GM19099 (cell line): ENCODE data around the gene POLN.

Experiments used
- POLR2A ChIP-seq: IDR thresholded peaks from 3 replicates; pipeline ENCODE4 v1.6.1; 2011; ENCODE audit warnings: low read depth; ENCODE audit not compliant: insufficient read length; ENCODE audit errors: extremely low read depth

The POLN gene

GRCh38 chr4:2260344-2261109 is 18.6 kb upstream of the POLN start:
- TF ChIP-seq POLR2A, result no peak

- TF ChIP-seq POLR2A, result no peak
These were observed 17.8 kb upstream of the POLN start for GRCh38 chr4:2259541-2260343.

- no peak for TF ChIP-seq POLR2A
These were observed 17.2 kb upstream of the POLN start for GRCh38 chr4:2259036-2259540.

DNA sequence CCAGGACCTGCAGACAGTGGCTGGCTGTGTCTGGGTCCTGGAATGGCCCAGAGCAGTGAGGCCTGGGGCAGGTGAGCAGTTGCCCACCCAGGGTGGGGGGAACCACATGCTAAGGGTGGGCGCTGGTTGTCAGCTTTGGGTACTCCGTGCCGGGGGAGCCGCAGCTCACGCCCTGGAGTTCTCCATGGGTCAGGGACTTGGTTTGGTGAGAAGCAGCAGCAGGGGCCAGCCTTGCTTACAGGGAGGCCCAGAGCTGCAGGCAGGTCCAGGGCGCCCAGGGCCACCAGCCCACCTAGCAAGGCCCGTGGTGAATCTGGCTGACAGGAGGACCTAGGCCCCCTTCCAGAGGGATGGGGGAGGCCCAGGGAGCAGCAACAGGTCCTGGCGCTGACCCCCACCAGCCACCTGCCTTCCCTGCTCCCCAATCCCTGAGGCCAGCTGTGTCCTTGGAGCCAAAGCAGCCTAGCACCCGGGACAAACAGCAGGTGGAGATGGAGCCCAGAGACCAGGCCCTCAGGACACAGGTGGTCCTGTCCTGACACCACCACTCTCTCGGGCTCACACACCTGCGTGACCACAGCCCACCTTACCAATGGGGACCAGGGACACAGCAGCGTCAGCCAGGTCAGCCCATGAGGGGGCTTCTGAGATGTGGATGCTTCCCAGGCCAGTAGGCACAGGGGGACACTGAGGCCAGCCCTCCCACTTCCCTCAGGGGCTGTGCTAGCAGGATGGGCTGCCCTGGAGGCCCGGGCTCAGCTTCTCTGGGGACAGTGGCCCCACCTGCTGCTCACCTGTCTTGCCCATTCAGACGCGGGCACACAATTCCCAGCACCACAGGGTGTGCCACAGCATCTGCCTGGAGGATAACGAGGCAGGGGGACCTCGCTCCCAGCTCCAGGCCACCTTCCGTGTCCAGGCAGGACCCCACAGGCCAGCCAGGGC is 16.4 kb upstream of the POLN start:
- TF ChIP-seq POLR2A, result no peak

- TF ChIP-seq POLR2A, result no peak
These were observed 15.6 kb upstream of the POLN start for GRCh38 chr4:2257361-2258081.

- TF ChIP-seq POLR2A, result no peak
These were observed 14.9 kb upstream of the POLN start for GRCh38 chr4:2256781-2257191.

- no peak for TF ChIP-seq POLR2A
These were observed 14.3 kb upstream of the POLN start for GRCh38 chr4:2256156-2256731.

DNA sequence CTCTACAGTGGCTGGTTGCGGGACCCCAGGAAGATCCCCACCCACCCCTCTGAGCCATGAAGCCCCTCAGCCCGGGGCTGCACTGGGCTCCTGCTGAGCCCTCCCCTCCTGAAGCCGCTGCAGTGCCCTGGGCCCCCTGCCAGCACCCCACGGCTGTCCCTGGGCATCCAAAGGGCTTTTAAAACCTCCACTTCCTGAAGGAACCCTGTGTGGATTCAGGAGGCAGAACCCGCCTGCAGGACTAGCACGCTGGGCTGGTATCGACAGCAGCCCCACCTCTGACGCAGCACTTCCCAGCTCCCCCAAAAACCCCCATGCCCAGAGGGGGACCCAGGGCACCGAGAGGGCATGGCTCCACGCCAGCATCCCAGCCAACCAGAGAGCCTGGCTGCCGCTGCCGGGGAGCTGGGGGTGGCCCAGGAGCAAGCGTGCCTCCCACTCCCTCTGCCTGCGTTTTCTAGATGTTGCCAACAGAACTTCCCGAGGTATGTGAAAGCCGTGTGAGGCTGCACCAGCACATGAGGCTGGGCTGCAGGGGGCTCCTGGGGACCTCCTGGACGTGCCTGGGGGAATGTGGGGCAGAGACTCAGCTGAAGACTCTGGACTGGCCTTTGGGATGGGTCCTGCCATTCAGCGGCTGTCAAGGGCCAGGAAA is 13.7 kb upstream of the POLN start:
- TF ChIP-seq POLR2A, result no peak

DNA sequence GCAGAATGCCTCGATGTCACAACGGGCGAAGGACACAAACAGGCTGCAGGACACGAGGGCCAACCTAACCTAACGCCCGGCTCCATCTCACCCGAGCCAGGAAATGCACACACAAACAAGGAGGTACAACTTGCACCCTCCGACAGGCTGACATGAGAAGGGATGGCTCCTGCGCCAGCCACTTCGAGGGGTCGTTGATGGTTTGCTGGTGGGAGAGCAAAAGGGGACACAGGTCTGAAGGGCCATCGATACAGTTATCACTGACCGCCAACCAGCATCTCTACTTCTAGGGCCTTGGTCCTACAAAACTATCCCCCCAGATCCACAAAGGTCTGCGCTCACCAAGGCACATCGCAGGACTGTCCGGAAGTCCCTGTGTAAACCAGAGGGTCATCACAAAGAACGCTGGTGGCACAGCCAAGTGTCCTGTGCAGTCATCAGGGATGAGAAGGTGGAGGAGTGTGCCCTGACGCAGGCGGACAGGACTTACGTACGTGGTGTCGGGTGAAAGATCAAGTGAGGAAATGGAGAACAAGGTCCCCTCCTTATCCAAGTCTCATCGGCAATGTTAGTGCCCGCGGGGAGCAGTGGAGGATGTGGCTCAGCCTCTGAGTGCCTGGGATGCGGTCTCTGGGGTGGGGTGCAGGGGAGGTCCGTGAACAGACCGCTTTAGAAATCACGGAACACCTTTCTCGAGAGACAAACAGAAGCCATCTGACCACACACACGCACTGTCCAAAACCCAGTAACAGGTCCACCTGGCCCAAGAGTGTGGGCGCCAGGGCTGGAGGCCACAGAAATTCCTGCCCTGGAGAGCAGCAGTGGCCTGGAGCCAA is 13.0 kb upstream of the POLN start:
- TF ChIP-seq POLR2A, result no peak

- TF ChIP-seq POLR2A, result no peak
These were observed 11.5 kb upstream of the POLN start for GRCh38 chr4:2253160-2254084.

GRCh38 chr4:2252530-2253091 is 10.7 kb upstream of the POLN start:
- TF ChIP-seq POLR2A, result no peak

GRCh38 chr4:2251795-2252529 is 10.0 kb upstream of the POLN start:
- TF ChIP-seq POLR2A, result no peak
